ENCODE measurements around the gene ANKRD11. TPM values are rescaled to one million over a fixed set of nuclear protein-coding genes. Genes with fewer than 3 reads are reported as not detected.

ANKRD11 gene
- total RNA-seq, 1 experiment from 2014 or later, result 266 TPM

GRCh38 chr16:89442588-89442987 is 47.8 kb downstream of the ANKRD11 start:
- Histone ChIP-seq H3K27me3 (ENCODE audit: insufficient read depth, low read length) (no peaks in the 10 kb centered on the region), H3K4me2 (ENCODE audit: low read length) (peak overlapping the region; percentile 50), H3K4me3 (replicated peaks in 1 of 2; ENCODE audit: low read depth in 1 of 2, low read length in 2 of 2) (no peak overlapping the region), H2AFZ (ENCODE audit: low read depth, low read length, poor library complexity, severe bottlenecking) (no peak overlapping the region), H3K9ac (ENCODE audit: low read length) (peak overlapping the region; percentile 27), H3K9me3 (ENCODE audit: control insufficient read depth in 1 of 2, insufficient read depth in 1 of 2, low read depth in 1 of 2, low read length in 2 of 2) (no peaks in the 10 kb centered on the region), H4K20me1 (ENCODE audit: insufficient read depth) (peaks cover 67% of the 10 kb centered on the region; the same call in 1 of the 2 replicates), H3K4me1 (ENCODE audit: control insufficient read depth in 1 of 2, insufficient read depth in 2 of 2, low read length in 2 of 2) (peaks cover 40 to 57% of the 10 kb centered on the region in 2 experiments), H3K36me3 (ENCODE audit: control insufficient read depth in 1 of 2, insufficient read depth in 2 of 2, low read length in 2 of 2) (no peaks in the 10 kb centered on the region), H3K79me2 (ENCODE audit: insufficient read depth, low read length) (peaks cover 100% of the 10 kb centered on the region), H3K27ac (ENCODE audit: low read depth, low read length) (peak overlapping the region; percentile 54), H3K9me2 (ENCODE audit: insufficient read depth) (no peaks in the 10 kb centered on the region)
- DNase-seq (ENCODE audit: low read depth, low spot score), result no peak
- no TSS peak for BruUV-seq (replicated peaks)
- RAD21 ChIA-PET (ENCODE audit: low non-redundant PET in 1 of 2, low total read pairs in 2 of 2, uncharacterized antibody in 2 of 2, unreplicated experiment in 2 of 2), result no interaction called here
- POLR2A ChIA-PET, result no interaction called here
- 0 out of 2 replicates have a peak, but pooled peaks have one; percentile 33 for ATAC-seq
- no peak for TF ChIP-seq RAD21 (IDR thresholded peaks at IDR 0.05; ENCODE audit: low read depth)
- no peak for TF ChIP-seq ZNF274 (IDR thresholded peaks at IDR 0.05; ENCODE audit: low read depth, low read length)
- no peak for TF ChIP-seq FOSL1 (IDR thresholded peaks at IDR 0.05; ENCODE audit: low read depth)
- no peak for TF ChIP-seq CTCF (IDR thresholded peaks at IDR 0.05 in 2 of 3, conservative IDR thresholded peaks at IDR 0.05 in 1 of 3; ENCODE audit: borderline replicate concordance in 1 of 3, insufficient read depth in 1 of 3, low read depth in 2 of 3, low read length in 2 of 3)
- no peak for TF ChIP-seq TCF7L2 (IDR thresholded peaks at IDR 0.05; ENCODE audit: borderline replicate concordance, extremely low read depth, insufficient read depth, insufficient read length)
- CTCF ChIA-PET, result no interaction called here
- intact Hi-C loops (cut with micrococcal nuclease), result no loop called here

- Histone ChIP-seq H3K79me2 (ENCODE audit: insufficient read depth, low read length) (peaks cover 100% of the 10 kb centered on the region), H3K9me3 (ENCODE audit: control insufficient read depth in 1 of 2, insufficient read depth in 1 of 2, low read depth in 1 of 2, low read length in 2 of 2) (no peaks in the 10 kb centered on the region), H3K4me1 (ENCODE audit: control insufficient read depth in 1 of 2, insufficient read depth in 2 of 2, low read length in 2 of 2) (peaks cover 30 to 31% of the 10 kb centered on the region in 2 experiments), H3K9me2 (ENCODE audit: insufficient read depth) (no peaks in the 10 kb centered on the region), H3K4me2 (ENCODE audit: low read length) (no peak overlapping the region), H3K27me3 (ENCODE audit: insufficient read depth, low read length) (no peaks in the 10 kb centered on the region), H3K36me3 (ENCODE audit: control insufficient read depth in 1 of 2, insufficient read depth in 2 of 2, low read length in 2 of 2) (no peaks in the 10 kb centered on the region), H3K9ac (ENCODE audit: low read length) (no peak overlapping the region), H2AFZ (ENCODE audit: low read depth, low read length, poor library complexity, severe bottlenecking) (no peak overlapping the region), H3K4me3 (replicated peaks in 1 of 2; ENCODE audit: low read depth in 1 of 2, low read length in 2 of 2) (no peak overlapping the region), H4K20me1 (ENCODE audit: insufficient read depth) (peaks cover 50% of the 10 kb centered on the region; the same call in 1 of the 2 replicates), H3K27ac (ENCODE audit: low read depth, low read length) (no peak overlapping the region)
- RAD21 ChIA-PET (ENCODE audit: low non-redundant PET in 1 of 2, low total read pairs in 2 of 2, uncharacterized antibody in 2 of 2, unreplicated experiment in 2 of 2), result no interaction called here
- DNase-seq (ENCODE audit: low read depth, low spot score) (no peak), ATAC-seq (no peak)
- intact Hi-C loops (cut with micrococcal nuclease), result no loop called here
- POLR2A ChIA-PET, result no interaction called here
- no TSS peak for BruUV-seq (replicated peaks)
- CTCF ChIA-PET, result no interaction called here
- TF ChIP-seq TCF7L2 (IDR thresholded peaks at IDR 0.05; ENCODE audit: borderline replicate concordance, extremely low read depth, insufficient read depth, insufficient read length) (no peak), CTCF (IDR thresholded peaks at IDR 0.05 in 2 of 3, conservative IDR thresholded peaks at IDR 0.05 in 1 of 3; ENCODE audit: borderline replicate concordance in 1 of 3, insufficient read depth in 1 of 3, low read depth in 2 of 3, low read length in 2 of 3) (no peak), EGR1 (IDR thresholded peaks at IDR 0.05; ENCODE audit: low read depth) (no peak), SIN3A (IDR thresholded peaks at IDR 0.05; ENCODE audit: low read depth) (no peak), REST (IDR thresholded peaks at IDR 0.05; ENCODE audit: low read depth) (no peak), ELF1 (IDR thresholded peaks at IDR 0.05; ENCODE audit: borderline replicate concordance, low read depth) (no peak), ATF3 (IDR thresholded peaks at IDR 0.05) (no peak), EZH2phosphoT487 (IDR thresholded peaks at IDR 0.05; ENCODE audit: borderline replicate concordance) (no peak), ZNF274 (IDR thresholded peaks at IDR 0.05; ENCODE audit: low read depth, low read length) (no peak)
Measured at GRCh38 chr16:89439659-89440058, 50.7 kb downstream of the ANKRD11 start.

Measured in HCT116 (cell line).